ENCODE data around the gene SFT2D3. TPM values are rescaled to one million over a fixed set of nuclear protein-coding genes. Genes with fewer than 3 reads are reported as not detected.

SFT2D3 gene
- total and polyA plus RNA-seq, 2 of the 13 experiments (the other 11 are each of a cell fraction or from before 2014, with no cell fraction given) = 8.3 to 9.4 TPM

- BruUV-seq (replicated peaks) = no TSS peak
- H4K20me1 ChIP-seq (ENCODE audit: insufficient read depth, low read length) = no peaks in the 10 kb centered on the region; the same call in 1 of the 2 replicates
- no peaks in the 10 kb centered on the region for H3K9me3 ChIP-seq (ENCODE audit: low read length)
- H3K27ac ChIP-seq (ENCODE audit: extremely low read length, insufficient read depth, low read length) = no peak overlapping the region
- intact Hi-C loops (cut with micrococcal nuclease; ENCODE audit: unreplicated experiment) (no loop called here), in situ Hi-C loops (cut with HindIII; ENCODE audit: extremely low pct_ligation_motif_present, low pct_unique_long_range_greater_than_20kb) (no loop called here)
- no peak overlapping the region for H3K4me2 ChIP-seq (ENCODE audit: low read depth, low read length)
- ChIA-PET CTCF (ENCODE audit: low intra/inter-chr PET ratio, low total read pairs) (no interaction called here), POLR2A (no interaction called here)
- H3K79me2 ChIP-seq (ENCODE audit: insufficient read depth, low read length) = no peaks in the 10 kb centered on the region
- FAIRE-seq (no peak), DNase-seq (ENCODE audit: low spot score) (no peak), ATAC-seq (no peak)
- H3K36me3 ChIP-seq (replicated peaks in 1 of 2; ENCODE audit: control insufficient read depth in 1 of 2, insufficient read depth in 2 of 2, low read length in 2 of 2) = no peaks in the 10 kb centered on the region
- no peak overlapping the region for H2AFZ ChIP-seq (ENCODE audit: low read length)
- TF ChIP-seq ZNF772 (CRISPR knock-in tag; IDR thresholded peaks at IDR 0.05) (no peak), AGO2 (optimal IDR thresholded peaks at IDR 0.05; ENCODE audit: low read depth, low read length) (no peak), ARNT2 (CRISPR knock-in tag; IDR thresholded peaks at IDR 0.05; ENCODE audit: low read depth) (no peak), SMARCC2 (IDR thresholded peaks at IDR 0.05) (no peak), TCF12 (IDR thresholded peaks at IDR 0.05) (no peak), TCF12 (CRISPR knock-in tag; IDR thresholded peaks at IDR 0.05) (no peak), U2AF2 (IDR thresholded peaks at IDR 0.05; ENCODE audit: low read depth, low read length) (peak; percentile 76; the same call in 1 of the 2 replicates), HNF1B (CRISPR knock-in tag; IDR thresholded peaks at IDR 0.05) (no peak), ZNF468 (CRISPR knock-in tag; IDR thresholded peaks at IDR 0.05) (no peak), TGIF2 (CRISPR knock-in tag; IDR thresholded peaks at IDR 0.05) (no peak), ZNF572 (CRISPR knock-in tag; IDR thresholded peaks at IDR 0.05) (no peak), NFAT5 (CRISPR knock-in tag; IDR thresholded peaks at IDR 0.05) (no peak), ZNF512 (CRISPR knock-in tag; IDR thresholded peaks at IDR 0.05) (0 out of 2 replicates have a peak, but pooled peaks have one; percentile 35)
- H3K9ac ChIP-seq (ENCODE audit: insufficient read depth, low read depth, low read length) = no peak overlapping the region
- H3K4me1 ChIP-seq (ENCODE audit: insufficient read depth, low read length) = peaks cover 15% of the 10 kb centered on the region
- WGBS (ENCODE audit: low lambda C conversion rate) = 34% methylated on average over 6 of the region's 6 CpGs
- H3K27me3 ChIP-seq (ENCODE audit: control insufficient read depth in 1 of 2, insufficient read depth in 2 of 2, low read length in 2 of 2) = peaks cover 9 to 65% of the 10 kb centered on the region in 2 experiments
- no peak overlapping the region for H3K4me3 ChIP-seq (replicated peaks in 1 of 3; ENCODE audit: insufficient read depth in 1 of 3, low read depth in 2 of 3, low read length in 3 of 3)
Measured at GRCh38 chr2:127681976-127682857, 19.1 kb upstream of the SFT2D3 start.

All from HepG2 (cell line).